Activated T-cell treated with anti-CD3 and anti-CD28 coated beads, Interleukin-2, amount 50 U/mL, for 72 hours (primary cell): ENCODE data around the gene TCF7L1. TPM values are rescaled to one million over a fixed set of nuclear protein-coding genes. Genes with fewer than 3 reads are reported as not detected.
"Not testable (repeated sequence)": the region's sequence is repeated elsewhere in the genome, so short reads cannot be mapped to it uniquely, and the experiment has no call there.

Experiments
- ATAC-seq, 2 donors: fragments of 150-1000 bp; cut with Tn5 transposase; replicated peaks in 1 of 2; 2 replicates each; pipeline ENCODE4 v1.10.0; 2021; ENCODE audit warnings: moderate library complexity in 2 of 2, mild to moderate bottlenecking in 1 of 2
- DNase-seq, 2 donors: peaks; one replicate each; pipeline ENCODE4 v3.0.0; 2021 to 2022; ENCODE audit warnings: mixed read lengths in 1 of 2
- H3K27ac Mint-ChIP-seq: one replicate; pipeline ENCODE4 v1.8.0; 2022; ENCODE audit warnings: mild to moderate bottlenecking, moderate library complexity, mixed read lengths
- H3K27me3 Mint-ChIP-seq: one replicate; pipeline ENCODE4 v1.8.0; 2022; ENCODE audit warnings: low read depth, mixed read lengths
- H3K36me3 Mint-ChIP-seq, 2 donors: one replicate each; pipeline ENCODE4 v1.8.0; 2022; ENCODE audit warnings: mixed read lengths in 2 of 2, mild to moderate bottlenecking in 1 of 2; ENCODE audit not compliant: insufficient read depth in 2 of 2
- H3K4me1 Mint-ChIP-seq: one replicate; pipeline ENCODE4 v1.8.0; 2022; ENCODE audit warnings: low read depth, mixed read lengths
- H3K4me3 Mint-ChIP-seq, 2 donors: one replicate each; pipeline ENCODE4 v1.8.0; 2022; ENCODE audit warnings: mild to moderate bottlenecking in 2 of 2, mixed read lengths in 2 of 2, moderate library complexity in 2 of 2
- H3K9me3 Mint-ChIP-seq, 2 donors: one replicate each; pipeline ENCODE4 v1.8.0; 2022; ENCODE audit warnings: mixed read lengths in 2 of 2
- total RNA-seq, 2 donors: library from RNA; stranded (reverse); gene quantifications; one replicate each; pipeline ENCODE4 v1.2.3, GENCODE V29; 2022

The TCF7L1 gene
- total RNA-seq, 2 donors from 2014 or later, result 0.07 to 0.16 TPM

DNA sequence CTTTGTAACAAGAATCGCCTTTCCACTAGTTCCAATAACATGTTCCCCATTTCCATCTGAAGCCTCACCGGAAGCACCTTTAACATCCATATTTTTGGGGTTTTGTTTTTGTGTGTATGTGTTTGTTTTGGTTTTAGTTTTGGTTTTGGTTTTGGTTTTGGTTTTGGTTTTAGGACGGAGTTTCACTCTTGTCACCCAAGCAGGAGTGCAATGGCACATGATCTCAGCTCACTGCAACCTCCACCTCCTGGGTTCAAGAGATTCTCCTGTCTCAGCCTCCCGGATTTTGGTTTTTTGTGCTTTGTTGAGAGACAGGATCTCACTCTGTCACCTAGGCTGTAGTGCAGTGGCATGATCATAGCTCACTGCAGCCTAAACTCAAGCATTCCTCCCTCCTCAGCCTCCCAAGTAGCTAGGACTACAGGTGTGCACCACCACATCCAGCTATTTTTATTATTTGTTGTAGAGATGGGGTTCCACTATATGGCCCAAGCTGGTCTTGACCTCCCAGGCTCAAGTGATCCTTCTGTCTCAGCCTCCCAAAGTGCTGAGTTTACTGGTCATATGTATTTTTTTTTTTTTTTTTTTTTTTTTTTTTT lies 158.3 kb downstream of the TCF7L1 start:
- H3K9me3 Mint-ChIP-seq, result no peaks in the 10 kb centered on the region
- ATAC-seq (peak; percentile 59 to 78), DNase-seq (peak in 1 of 2 donors; percentile 19)
- H3K27me3 Mint-ChIP-seq, result no peaks in the 10 kb centered on the region
- no peaks in the 10 kb centered on the region for H3K36me3 Mint-ChIP-seq
- peak overlapping the region; percentile 27 to 40 for H3K4me3 Mint-ChIP-seq
- H3K4me1 Mint-ChIP-seq, result peaks cover 16% of the 10 kb centered on the region
- H3K27ac Mint-ChIP-seq, result peak overlapping the region; percentile 85

GRCh38 chr2:85302121-85302520 lies 168.9 kb downstream of the TCF7L1 start:
- H3K27me3 Mint-ChIP-seq, result no peaks in the 10 kb centered on the region
- peaks cover 17% of the 10 kb centered on the region for H3K4me1 Mint-ChIP-seq
- H3K4me3 Mint-ChIP-seq, result no peak overlapping the region
- ATAC-seq (no peak), DNase-seq (no peak)
- no peaks in the 10 kb centered on the region for H3K36me3 Mint-ChIP-seq
- no peak overlapping the region for H3K27ac Mint-ChIP-seq
- H3K9me3 Mint-ChIP-seq, result no peaks in the 10 kb centered on the region

DNA sequence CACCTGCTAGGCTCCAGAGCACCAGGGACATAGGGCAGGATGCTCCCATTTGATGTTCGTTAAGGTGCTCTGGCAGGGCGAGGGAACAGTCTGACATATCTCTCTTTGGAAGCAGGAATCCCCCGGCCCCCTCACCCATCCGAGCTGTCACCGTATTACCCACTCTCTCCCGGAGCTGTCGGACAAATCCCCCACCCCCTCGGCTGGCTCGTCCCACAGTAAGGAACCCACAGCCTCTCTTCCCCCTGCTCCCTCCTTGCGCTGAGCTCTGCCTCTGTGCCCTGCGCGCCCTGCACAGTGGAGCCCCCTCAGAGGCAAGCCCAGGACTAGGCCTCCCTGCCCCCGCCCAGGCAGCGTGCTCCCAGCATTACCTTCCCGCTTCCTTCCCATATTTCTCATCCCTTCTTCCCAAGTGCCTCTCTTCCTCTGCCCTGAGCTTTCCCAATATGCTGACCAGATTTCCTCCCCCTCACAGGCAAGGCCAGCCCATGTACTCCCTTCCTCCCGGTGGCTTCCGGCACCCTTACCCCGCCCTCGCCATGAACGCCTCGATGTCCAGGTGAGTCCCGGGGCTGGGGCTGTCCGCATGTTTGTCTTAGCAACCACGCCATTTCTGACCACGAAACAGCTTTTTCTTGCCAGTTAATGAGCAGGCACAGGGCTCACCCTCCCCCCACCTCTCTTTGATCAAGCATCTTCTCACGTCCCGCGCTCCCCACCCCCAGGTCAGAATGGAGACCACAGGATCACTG lies 170.8 kb downstream of the TCF7L1 start:
- H3K9me3 Mint-ChIP-seq, result no peaks in the 10 kb centered on the region
- H3K4me3 Mint-ChIP-seq, result no peak overlapping the region
- no peaks in the 10 kb centered on the region for H3K36me3 Mint-ChIP-seq
- H3K27ac Mint-ChIP-seq, result no peak overlapping the region
- peaks cover 27% of the 10 kb centered on the region for H3K4me1 Mint-ChIP-seq
- DNase-seq (no peak), ATAC-seq (no peak)
- H3K27me3 Mint-ChIP-seq, result no peaks in the 10 kb centered on the region

DNA sequence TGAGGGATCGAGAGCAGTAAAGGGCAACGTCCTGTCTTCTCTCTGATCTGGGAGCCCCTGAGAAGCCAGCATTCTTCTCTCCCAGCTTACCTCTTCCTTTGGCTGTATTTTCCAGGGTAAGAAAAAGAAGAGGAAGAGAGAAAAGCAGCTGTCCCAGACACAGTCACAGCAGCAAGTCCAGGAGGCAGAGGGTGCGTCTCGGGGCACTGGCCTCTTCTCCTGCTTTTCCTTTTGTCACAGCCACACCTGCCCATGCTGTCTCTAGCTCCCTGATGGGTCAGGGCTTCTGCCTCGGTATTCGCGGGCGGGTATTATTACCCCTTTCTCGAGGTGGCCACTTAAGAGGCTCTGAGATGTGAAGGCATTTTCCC lies 174.3 kb downstream of the TCF7L1 start:
- Mint-ChIP-seq H3K27ac (peak overlapping the region; percentile 90), H3K4me1 (peaks cover 38% of the 10 kb centered on the region), H3K4me3 (peak overlapping the region; percentile 71 to 76), H3K9me3 (no peaks in the 10 kb centered on the region), H3K27me3 (no peaks in the 10 kb centered on the region), H3K36me3 (no peaks in the 10 kb centered on the region)
- DNase-seq, result no peak
- ATAC-seq, result no peak

DNA sequence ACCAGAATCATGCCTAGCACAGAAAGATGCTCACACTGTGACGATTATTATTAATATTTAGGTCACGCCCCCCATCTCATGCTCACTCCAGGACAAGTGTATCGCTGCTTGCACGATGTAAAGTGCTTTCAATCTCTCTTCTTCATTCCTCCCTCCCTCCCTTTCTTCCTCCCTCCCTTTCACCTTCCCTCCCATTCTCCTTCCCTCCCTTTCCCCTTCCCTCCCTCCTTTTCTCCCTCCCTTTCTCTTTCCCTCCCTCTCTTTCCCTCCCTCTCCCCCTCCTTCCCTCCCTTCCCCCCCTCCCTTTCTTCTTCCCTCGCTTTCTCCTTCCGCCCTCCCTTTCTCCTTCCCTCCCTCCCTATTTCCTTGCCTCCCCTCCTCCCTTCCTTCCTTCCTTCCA lies 175.0 kb downstream of the TCF7L1 start:
- Mint-ChIP-seq H3K9me3 (no peaks in the 10 kb centered on the region), H3K36me3 (no peaks in the 10 kb centered on the region), H3K4me3 (no peak overlapping the region), H3K27ac (no peak overlapping the region), H3K27me3 (no peaks in the 10 kb centered on the region), H3K4me1 (peaks cover 38% of the 10 kb centered on the region)
- no peak for ATAC-seq
- DNase-seq, result no peak

DNA sequence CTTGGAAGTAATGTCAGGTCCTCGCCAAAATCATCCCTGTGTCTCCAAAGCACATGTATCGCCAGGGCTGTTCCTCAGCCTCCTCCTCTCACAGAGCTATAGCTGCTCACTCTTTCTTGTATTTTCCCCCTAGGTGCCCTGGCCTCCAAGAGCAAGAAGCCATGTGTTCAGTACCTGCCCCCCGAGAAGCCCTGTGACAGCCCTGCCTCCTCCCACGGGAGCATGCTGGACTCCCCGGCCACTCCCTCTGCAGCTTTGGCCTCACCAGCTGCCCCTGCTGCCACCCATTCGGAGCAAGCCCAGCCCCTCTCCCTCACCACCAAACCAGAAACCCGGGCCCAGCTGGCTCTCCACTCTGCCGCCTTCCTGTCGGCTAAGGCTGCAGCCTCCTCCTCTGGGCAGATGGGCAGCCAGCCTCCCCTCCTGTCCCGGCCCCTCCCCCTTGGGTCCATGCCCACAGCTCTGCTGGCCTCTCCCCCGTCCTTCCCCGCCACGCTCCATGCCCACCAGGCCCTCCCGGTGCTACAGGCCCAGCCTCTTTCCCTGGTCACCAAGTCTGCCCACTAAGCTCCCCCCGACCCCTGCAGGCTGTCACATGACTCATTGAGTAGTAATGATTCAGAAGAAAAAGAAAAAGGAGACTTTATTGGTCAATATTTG lies 175.8 kb downstream of the TCF7L1 start:
- Mint-ChIP-seq H3K9me3 (no peaks in the 10 kb centered on the region), H3K27ac (peak overlapping the region; percentile 89), H3K4me3 (peak overlapping the region; percentile 78 to 87), H3K36me3 (no peaks in the 10 kb centered on the region), H3K27me3 (no peaks in the 10 kb centered on the region), H3K4me1 (peaks cover 38% of the 10 kb centered on the region)
- peak; percentile 37 to 58 for ATAC-seq
- DNase-seq, result no peak

DNA sequence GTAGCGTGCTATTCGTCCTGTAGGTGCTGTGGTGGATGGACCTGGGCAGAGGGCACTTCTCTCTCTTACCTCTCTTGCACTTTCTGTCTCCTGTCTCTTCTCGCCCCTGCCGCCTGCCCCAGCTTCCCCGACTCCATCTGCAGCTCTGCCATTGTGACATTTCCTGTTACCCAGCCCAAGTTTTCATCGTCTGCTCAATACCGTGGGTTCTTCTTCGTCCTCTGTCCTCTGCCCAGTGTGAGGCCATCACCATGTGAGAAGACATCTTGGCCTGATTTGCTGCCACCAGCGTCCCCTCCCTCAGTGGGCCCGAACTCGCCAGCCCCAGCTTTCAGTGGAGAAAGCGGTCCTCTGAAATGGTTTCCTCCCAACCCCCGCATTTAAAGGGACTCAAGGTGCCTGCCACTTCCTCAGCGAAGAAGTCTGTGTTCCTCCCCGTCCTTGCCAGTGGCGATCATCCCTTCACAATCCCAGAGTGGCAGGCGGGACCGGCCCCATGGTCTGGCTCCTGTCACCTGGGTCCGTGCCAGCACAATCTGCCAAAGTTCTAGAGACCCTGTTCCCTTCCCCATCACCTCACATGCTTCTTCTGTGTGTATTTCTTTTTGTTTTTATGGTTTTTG lies 176.6 kb downstream of the TCF7L1 start:
- DNase-seq, result no peak
- peaks cover 42% of the 10 kb centered on the region for H3K4me1 Mint-ChIP-seq
- no peaks in the 10 kb centered on the region for H3K9me3 Mint-ChIP-seq
- H3K27ac Mint-ChIP-seq, result peak overlapping the region; percentile 89
- peaks cover 0 to 4% of the 10 kb centered on the region in 2 donors for H3K36me3 Mint-ChIP-seq
- peak; percentile 25 to 30 for ATAC-seq
- H3K4me3 Mint-ChIP-seq, result peak overlapping the region; percentile 78 to 87
- no peaks in the 10 kb centered on the region for H3K27me3 Mint-ChIP-seq

GRCh38 chr2:85310330-85310729 lies 177.1 kb downstream of the TCF7L1 start:
- peaks cover 0 to 4% of the 10 kb centered on the region in 2 donors for H3K36me3 Mint-ChIP-seq
- DNase-seq (no peak), ATAC-seq (no peak)
- H3K4me1 Mint-ChIP-seq, result peaks cover 40% of the 10 kb centered on the region
- peak overlapping the region; percentile 89 for H3K27ac Mint-ChIP-seq
- H3K9me3 Mint-ChIP-seq, result no peaks in the 10 kb centered on the region
- peak overlapping the region; percentile 78 to 87 for H3K4me3 Mint-ChIP-seq
- H3K27me3 Mint-ChIP-seq, result no peaks in the 10 kb centered on the region

DNA sequence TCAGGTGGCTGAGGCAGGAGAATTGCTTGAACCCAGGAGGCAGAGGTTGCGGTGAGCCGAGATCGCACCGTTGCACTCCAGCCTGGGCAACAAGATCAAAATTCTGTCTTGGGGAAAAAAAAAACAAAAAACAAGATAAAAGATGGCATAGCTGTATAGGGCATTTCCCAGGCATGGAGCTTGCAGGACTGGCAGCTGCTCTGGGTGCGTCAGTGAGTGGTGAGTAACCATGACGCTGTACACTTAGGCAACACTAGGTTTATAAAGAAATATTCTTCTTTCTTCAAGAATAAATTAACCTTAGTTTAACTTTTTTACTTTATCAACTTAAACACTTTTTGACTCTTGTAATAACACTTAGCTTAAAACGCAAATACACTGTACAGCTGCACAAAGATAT lies 179.2 kb downstream of the TCF7L1 start:
- H3K4me1 Mint-ChIP-seq, result peaks cover 35% of the 10 kb centered on the region
- peaks cover 5 to 13% of the 10 kb centered on the region in 2 donors for H3K36me3 Mint-ChIP-seq
- H3K27me3 Mint-ChIP-seq, result no peaks in the 10 kb centered on the region
- DNase-seq (no peak), ATAC-seq (no peak)
- H3K27ac Mint-ChIP-seq, result peak overlapping the region; percentile 28
- H3K9me3 Mint-ChIP-seq, result no peaks in the 10 kb centered on the region
- no peak overlapping the region for H3K4me3 Mint-ChIP-seq

GRCh38 chr2:85314884-85315242 lies 181.7 kb downstream of the TCF7L1 start:
- DNase-seq (no peak), ATAC-seq (no peak)
- Mint-ChIP-seq H3K9me3 (no peaks in the 10 kb centered on the region), H3K27me3 (no peaks in the 10 kb centered on the region), H3K27ac (no peak overlapping the region), H3K36me3 (peaks cover 10 to 21% of the 10 kb centered on the region in 2 donors), H3K4me1 (peaks cover 38% of the 10 kb centered on the region), H3K4me3 (no peak overlapping the region)

DNA sequence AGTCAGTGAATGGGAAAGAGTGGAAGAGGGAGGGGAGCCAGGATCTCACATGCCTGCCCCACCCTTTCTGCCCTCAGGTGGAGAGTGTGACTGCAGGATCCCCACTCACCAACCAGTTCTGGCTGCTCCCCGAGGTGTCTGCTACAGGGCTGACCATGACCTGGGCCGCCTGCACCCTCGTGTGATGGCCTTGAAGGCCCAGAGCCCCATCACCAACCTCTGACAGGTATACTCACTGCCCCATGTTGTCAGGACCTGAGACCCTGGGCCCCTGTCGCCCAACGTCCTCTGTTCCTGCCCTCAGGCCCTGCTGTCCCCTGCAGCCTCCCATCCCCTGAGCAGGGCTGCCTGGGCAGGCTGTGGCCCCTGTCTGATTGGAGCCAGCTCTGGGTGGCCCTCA lies 182.7 kb downstream of the TCF7L1 start:
- Mint-ChIP-seq H3K36me3 (peaks cover 16 to 32% of the 10 kb centered on the region in 2 donors), H3K4me1 (peaks cover 39% of the 10 kb centered on the region)
- H3K9me3 Mint-ChIP-seq, H3K27me3 Mint-ChIP-seq, H3K27ac Mint-ChIP-seq, H3K4me3 Mint-ChIP-seq, DNase-seq, ATAC-seq: not testable (repeated sequence)

DNA sequence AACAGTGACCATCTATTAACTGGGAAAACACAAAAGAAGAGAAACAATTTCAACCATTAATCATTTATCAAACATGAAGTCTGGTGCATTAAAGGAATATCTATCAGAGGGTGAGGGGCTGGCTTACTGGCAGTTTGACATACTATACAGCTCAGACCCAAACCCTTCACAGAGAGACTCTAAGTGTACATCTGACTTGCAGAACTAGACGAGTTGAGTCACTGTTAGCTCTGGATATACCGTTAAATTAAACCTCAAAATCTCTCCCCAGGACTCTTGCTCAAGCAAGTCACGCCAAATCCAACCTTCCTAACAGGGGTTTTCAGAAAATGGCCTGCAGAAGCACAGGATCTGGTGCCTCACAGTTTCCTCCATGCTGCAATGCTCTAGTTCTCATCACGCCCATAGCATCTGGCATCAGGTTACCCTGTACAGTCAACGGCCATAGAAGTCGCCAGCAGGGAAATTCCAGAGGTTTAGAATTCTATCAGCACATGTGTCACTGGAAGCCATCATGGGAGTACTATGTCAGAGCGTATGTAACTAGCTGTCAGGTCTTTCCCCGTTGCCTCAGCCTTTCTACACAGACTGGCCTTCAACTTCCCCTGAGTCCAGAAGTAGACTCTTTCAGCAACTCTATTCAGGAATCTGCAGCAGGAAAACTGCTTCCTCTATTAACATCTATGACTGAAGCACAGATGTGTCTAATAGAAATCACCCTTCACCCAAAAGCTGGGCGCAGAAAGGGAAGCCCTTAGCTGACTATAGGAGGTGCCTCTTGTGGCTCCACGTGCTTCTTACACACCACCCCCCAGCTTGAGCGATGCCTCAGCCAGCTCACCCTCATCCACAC lies 185.3 kb downstream of the TCF7L1 start:
- peaks cover 64% of the 10 kb centered on the region for H3K4me1 Mint-ChIP-seq
- H3K9me3 Mint-ChIP-seq, result no peaks in the 10 kb centered on the region
- no peaks in the 10 kb centered on the region for H3K27me3 Mint-ChIP-seq
- H3K36me3 Mint-ChIP-seq, result peaks cover 19 to 55% of the 10 kb centered on the region in 2 donors
- peak overlapping the region; percentile 44 for H3K27ac Mint-ChIP-seq
- peak; percentile 54 to 56 for DNase-seq
- peak overlapping the region; percentile 15 to 98 for H3K4me3 Mint-ChIP-seq
- ATAC-seq, result peak; percentile 90 to 94
